Peyer's patch (tissue), 4 donors: ENCODE results near the gene SMIM29.

Experiments
- POLR2A ChIP-seq, 2 donors: fragments of 450-650 bp; IDR thresholded peaks; one replicate each; pipeline ENCODE4 v1.5.1; 2017; ENCODE audit warnings: antibody characterized with exemption in 2 of 2, mild to moderate bottlenecking in 2 of 2, moderate library complexity in 2 of 2
- TF ChIP-seq, protein P1 (sequence below), 6 experiments: fragments of 450-650 bp in 4 of 6; fragments of 200-600 bp in 2 of 6; sonication (generic) in 1 of 6; IDR thresholded peaks; one replicate each; pipeline ENCODE4 v1.5.1; 2017 to 2019; ENCODE audit warnings: antibody characterized with exemption in 6 of 6, mild to moderate bottlenecking in 3 of 6, moderate library complexity in 1 of 6

DNA sequence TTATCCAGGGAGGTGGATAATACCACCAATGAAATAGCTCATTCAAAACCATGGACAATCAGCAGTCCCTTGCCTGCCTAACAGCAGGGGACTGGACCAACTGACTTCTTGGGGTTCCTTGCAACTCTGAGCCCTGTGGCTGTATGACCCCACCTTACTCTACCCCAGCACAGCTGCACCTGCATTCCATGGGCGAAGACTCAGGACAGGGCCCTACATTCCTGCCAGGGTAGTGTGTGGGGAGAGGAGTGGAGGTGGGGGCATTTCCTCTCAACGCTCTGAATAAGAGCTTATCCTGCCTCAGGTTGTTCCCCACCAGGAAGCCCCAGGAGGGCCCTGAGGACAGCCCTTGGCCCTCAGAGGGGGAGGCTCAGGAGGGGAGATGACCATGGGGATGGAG lies 42.9 kb downstream of the SMIM29 start:
- TF ChIP-seq, protein P1, sequence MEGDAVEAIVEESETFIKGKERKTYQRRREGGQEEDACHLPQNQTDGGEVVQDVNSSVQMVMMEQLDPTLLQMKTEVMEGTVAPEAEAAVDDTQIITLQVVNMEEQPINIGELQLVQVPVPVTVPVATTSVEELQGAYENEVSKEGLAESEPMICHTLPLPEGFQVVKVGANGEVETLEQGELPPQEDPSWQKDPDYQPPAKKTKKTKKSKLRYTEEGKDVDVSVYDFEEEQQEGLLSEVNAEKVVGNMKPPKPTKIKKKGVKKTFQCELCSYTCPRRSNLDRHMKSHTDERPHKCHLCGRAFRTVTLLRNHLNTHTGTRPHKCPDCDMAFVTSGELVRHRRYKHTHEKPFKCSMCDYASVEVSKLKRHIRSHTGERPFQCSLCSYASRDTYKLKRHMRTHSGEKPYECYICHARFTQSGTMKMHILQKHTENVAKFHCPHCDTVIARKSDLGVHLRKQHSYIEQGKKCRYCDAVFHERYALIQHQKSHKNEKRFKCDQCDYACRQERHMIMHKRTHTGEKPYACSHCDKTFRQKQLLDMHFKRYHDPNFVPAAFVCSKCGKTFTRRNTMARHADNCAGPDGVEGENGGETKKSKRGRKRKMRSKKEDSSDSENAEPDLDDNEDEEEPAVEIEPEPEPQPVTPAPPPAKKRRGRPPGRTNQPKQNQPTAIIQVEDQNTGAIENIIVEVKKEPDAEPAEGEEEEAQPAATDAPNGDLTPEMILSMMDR (IDR thresholded peaks at IDR 0.05) = no peak
- no peak for TF ChIP-seq POLR2A (IDR thresholded peaks at IDR 0.05)
